BJ (cell line): ENCODE measurements around the gene SCAPER. TPM values are rescaled to one million over a fixed set of nuclear protein-coding genes. Genes with fewer than 3 reads are reported as not detected.

Experiments
- CTCF ChIA-PET: fragments of 350-600 bp; formaldehyde crosslinking; extraction: SDS; loops from one replicate; lab custom pipeline; 2021; ENCODE audit warnings: antibody characterized with exemption, inconsistent platforms; lab: Yijun Ruan, JAX
- POLR2A ChIA-PET: fragments of 300-600 bp; sonication (Branson Sonifier 250); formaldehyde crosslinking; extraction: SDS; loops from one replicate; lab custom pipeline; 2021; ENCODE audit warnings: antibody characterized with exemption; lab: Charles Lee
- DNase-seq: peaks from one replicate; pipeline ENCODE4 v3.0.0-alpha.2; 2011; ENCODE audit warnings: low read depth
- H3K27me3 ChIP-seq: 2 replicates; pipeline ENCODE4 v1.6.0; 2011; ENCODE audit warnings: low read length; ENCODE audit not compliant: control insufficient read depth, insufficient read depth
- H3K36me3 ChIP-seq: 2 replicates; pipeline ENCODE4 v1.5.1; 2011; ENCODE audit warnings: low read length; ENCODE audit not compliant: control insufficient read depth, insufficient read depth
- H3K4me3 ChIP-seq: 2 replicates; pipeline ENCODE4 v1.5.1; 2011; ENCODE audit warnings: low read depth, mild to moderate bottlenecking, control low read depth, low read length
- CTCF ChIP-seq: IDR thresholded peaks from 2 replicates; pipeline ENCODE4 v1.5.1; 2011; ENCODE audit warnings: low read depth, mild to moderate bottlenecking, control low read depth, inconsistent platforms, low read length, moderate library complexity; ENCODE audit not compliant: insufficient read depth
- polyA plus RNA-seq: library from polyadenylated mRNA; depleted of rRNA; stranded (reverse); fragments of >200 nt; gene quantifications from 2 replicates; pipeline ENCODE4 v1.2.3, GENCODE V29; 2011

SCAPER gene
- polyA plus RNA-seq, 1 experiment, result 2.3 TPM

GRCh38 chr15:76565366-76565765 lies 339.8 kb downstream of the SCAPER start:
- no peak for DNase-seq
- Histone ChIP-seq H3K27me3 (no peaks in the 10 kb centered on the region), H3K36me3 (no peaks in the 10 kb centered on the region), H3K4me3 (no peak overlapping the region)
- CTCF ChIA-PET, result interaction anchor here (0.6 to 1.3 kb wide), 3 partner anchors 11 to 14 kb away, joined by 3 to 4 read pairs (median 3); no protein-coding TSS in a partner anchor
- POLR2A ChIA-PET, result interaction anchor here (0.6 kb wide), 1 partner anchor 10 kb away, joined by 4 read pairs; no protein-coding TSS in a partner anchor
- TF ChIP-seq CTCF, result no peak

- ChIA-PET CTCF (interaction anchor here (1.2 kb wide), 1 partner anchor 10 kb away, joined by 3 read pairs; no protein-coding TSS in a partner anchor), POLR2A (no interaction called here)
- H3K36me3 ChIP-seq, result no peaks in the 10 kb centered on the region
- no peak for TF ChIP-seq CTCF
- no peaks in the 10 kb centered on the region for H3K27me3 ChIP-seq
- no peak for DNase-seq
- no peak overlapping the region for H3K4me3 ChIP-seq
Observed at GRCh38 chr15:76555247-76555646, 349.9 kb downstream of the SCAPER start.

- H3K27me3 ChIP-seq, result no peaks in the 10 kb centered on the region
- CTCF ChIA-PET, result no interaction called here
- no peak for DNase-seq
Observed at GRCh38 chr15:76553564-76553963, 351.6 kb downstream of the SCAPER start.

GRCh38 chr15:76553102-76553501 lies 352.0 kb downstream of the SCAPER start:
- H3K4me3 ChIP-seq, result no peak overlapping the region
- POLR2A ChIA-PET, result no interaction called here
- CTCF ChIA-PET, result no interaction called here

More at GRCh38 chr15:76553564-76553963, 351.6 kb downstream of the SCAPER start:
- no peaks in the 10 kb centered on the region for H3K36me3 ChIP-seq
- no peak for TF ChIP-seq CTCF
- POLR2A ChIA-PET, result no interaction called here
- H3K4me3 ChIP-seq, result no peak overlapping the region

GRCh38 chr15:76546805-76547204 lies 358.3 kb downstream of the SCAPER start:
- no peak for TF ChIP-seq CTCF
- POLR2A ChIA-PET, result no interaction called here
- Histone ChIP-seq H3K4me3 (no peak overlapping the region), H3K27me3 (no peaks in the 10 kb centered on the region), H3K36me3 (no peaks in the 10 kb centered on the region)
- no peak for DNase-seq
- CTCF ChIA-PET, result no interaction called here

More at GRCh38 chr15:76553102-76553501, 352.0 kb downstream of the SCAPER start:
- no peak for TF ChIP-seq CTCF
- Histone ChIP-seq H3K36me3 (no peaks in the 10 kb centered on the region), H3K27me3 (no peaks in the 10 kb centered on the region)
- DNase-seq, result no peak
